Brain pericyte (primary cell): ENCODE data around the gene POLR3C.
A peak's percentile ranks its signal among the peaks of the same experiment; 100 is the strongest.

Experiments used
- DNase-seq: peaks from one replicate; pipeline ENCODE4 v3.0.0-alpha.2; 2012; ENCODE audit warnings: low read depth, low spot score

The POLR3C gene

GRCh38 chr1:145868232-145868631, 44.2 kb downstream of the POLR3C start:
- DNase-seq: no peak

DNA sequence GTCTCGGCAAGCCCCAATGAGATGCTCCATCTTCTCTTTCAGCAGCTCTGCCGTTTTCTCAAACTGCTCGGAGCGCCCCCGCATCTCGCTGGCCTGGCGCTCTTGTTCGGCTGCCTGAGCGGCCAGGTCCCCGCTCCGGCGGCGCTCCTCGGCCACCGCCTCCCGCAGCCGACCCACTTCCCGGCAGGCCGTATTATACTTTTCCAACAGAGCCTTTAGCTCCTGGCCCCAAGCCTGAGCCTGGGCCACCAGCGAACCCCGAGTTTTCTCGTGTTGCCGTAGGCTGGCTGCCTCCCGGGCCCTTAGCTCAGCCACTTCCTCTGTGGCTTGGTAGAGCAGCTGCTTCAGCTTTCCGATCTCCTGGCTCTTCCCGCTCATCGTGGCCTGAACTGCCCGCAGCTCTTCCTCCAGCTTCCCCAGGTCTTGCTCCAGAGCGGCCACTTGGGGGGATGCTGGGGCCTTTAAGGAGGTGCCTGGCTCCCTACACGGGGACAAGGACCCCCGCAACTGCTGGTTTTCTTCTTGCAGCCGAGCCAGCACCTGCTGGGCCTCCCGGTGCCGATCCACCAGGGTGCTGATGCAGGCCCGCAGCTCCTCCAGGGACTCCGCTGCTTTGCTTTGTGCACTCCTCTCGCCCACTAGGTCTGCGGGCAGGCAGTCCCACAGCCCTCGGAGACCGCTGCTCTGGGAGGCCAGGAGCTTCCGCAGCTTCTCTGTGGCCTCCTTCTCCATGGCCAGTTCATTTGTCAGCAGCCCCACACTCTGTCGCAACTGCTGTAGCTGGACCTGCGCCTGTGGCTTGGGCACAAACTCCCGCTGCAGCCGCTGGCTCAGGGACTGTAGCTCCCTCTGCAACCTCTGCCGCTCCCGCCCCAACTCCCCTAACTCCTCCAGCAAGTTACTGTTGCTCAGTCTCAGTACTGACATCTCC, 48.3 kb downstream of the POLR3C start:
- DNase-seq: no peak

- DNase-seq: no peak
Measured at GRCh38 chr1:145874646-145875045, 50.6 kb downstream of the POLR3C start.

DNA sequence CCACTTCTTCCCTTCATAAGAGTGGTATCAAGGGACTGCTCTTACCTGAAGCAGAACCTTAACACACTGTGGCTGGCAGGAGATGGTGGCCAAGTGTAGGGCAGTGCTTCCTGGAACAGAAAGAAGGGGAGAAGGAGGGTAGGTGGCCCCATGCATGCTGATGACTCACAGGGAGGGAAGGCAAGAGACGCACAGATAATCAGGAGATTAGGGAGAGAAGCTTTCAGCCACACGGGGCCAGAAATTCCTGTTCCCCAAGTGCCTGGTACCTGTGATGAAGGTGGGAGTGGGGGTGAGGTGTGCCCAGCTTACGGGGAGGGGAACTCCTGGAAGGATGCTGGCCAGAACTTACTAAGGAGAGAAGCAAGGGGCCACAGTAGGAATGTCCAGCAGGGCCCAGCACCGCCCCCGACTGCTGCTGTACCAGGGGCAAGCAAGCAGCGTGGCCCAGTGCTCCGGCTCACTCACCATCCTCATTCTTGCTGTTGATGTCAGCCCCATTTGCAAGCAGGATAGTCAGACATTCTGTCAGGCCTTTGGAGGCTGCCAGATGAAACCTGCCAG, 54.0 kb downstream of the POLR3C start:
- DNase-seq: no peak

- DNase-seq: no peak
Measured at GRCh38 chr1:145878724-145879123, 54.7 kb downstream of the POLR3C start.

GRCh38 chr1:145879775-145880174, 55.8 kb downstream of the POLR3C start:
- DNase-seq: no peak

DNA sequence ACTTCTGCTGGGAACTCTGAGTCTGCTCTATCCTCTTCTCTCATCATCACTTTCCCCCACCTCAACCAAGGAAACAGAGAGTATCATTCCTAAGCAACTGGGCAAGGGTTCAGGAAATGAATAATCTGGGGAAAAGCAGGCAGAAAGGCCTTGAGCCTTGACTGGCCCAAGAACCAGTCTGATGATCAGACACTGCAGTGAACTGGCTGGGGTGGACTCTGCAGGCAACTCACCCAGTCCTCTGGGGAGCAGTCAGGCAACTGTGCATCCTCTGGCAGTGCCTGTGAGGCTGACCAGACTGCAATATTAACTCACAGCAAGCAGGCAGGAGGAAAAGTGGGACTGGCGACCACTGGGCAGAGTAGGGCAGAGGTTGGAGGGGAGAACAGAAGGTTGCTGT, 60.7 kb downstream of the POLR3C start:
- no peak for DNase-seq

DNA sequence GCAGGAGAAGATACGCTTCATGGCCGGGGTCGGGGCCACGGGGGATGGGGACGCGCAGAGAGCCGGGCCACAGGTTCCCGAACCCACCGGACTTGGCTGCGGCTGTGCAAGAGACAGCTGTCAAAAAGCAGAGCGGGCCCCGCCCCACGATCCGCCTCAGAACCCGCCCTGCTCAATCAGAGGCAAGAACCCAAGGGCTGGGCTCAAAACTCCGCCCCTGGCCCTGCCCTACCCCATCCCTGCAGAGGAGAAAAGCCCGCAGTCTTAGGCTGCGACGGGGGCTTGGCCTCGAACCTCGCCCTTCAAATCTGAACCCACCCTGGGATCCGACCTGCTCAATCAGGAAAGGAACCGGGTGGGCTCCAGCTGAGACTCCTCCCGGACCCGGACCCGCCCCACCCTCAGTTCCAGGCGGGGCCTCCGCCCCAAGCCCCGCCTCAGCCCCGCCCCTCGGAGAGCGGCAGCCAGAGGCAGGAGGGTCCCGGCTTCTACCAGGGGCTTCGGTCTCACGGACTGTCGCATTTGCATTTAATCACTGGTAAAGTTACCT, 61.8 kb downstream of the POLR3C start, which contains the start of gene ANKRD35:
TSS of gene ANKRD35 (minus strand) at position 129 of the 550 bp plus-strand sequence. CDS start at position 21, 108 bp downstream.
- peak; percentile 54 for DNase-seq

- DNase-seq: no peak
Measured at GRCh38 chr1:145886390-145886789, 62.4 kb downstream of the POLR3C start.

DNA sequence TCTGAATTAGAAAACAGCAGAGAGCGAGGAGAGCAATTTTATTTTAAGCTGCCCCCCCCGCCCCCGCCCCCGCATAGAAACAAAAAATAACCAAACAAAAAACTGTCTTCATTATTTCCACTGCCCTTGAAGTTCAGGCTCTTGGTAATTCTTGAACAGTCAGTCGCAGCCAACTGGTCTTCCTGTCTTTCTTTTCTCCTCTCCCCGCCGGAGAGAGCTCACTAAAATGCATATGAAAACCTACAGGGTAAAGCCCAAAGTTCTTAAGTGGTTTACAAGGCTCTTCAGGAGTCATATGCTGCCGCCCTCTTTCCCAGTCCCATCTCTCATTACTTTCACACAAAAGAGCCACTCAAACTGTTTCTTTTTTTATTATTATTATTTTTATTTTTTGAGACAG, 62.8 kb downstream of the POLR3C start:
- DNase-seq: no peak

- no peak for DNase-seq
Measured at GRCh38 chr1:145887631-145888030, 63.6 kb downstream of the POLR3C start.

DNA sequence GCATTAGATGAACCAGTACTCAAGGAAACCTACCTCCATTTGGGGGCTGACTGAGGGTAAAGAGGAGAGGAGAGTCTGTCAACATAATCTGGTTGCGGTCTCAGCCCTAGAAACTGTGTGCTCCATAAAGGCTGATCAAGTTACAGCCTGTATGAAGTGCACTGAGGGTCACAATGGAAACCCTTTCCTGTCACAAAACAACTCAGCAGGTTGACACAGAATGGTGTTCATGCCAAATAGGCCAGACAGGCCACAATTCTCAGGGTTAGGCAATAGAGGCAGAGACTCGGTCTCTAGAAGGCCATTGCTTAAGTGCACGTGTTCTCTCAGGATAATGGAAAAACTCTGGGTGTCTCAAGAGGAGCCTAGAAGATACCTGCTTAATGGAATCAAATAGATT, 65.7 kb downstream of the POLR3C start:
- DNase-seq: no peak

DNA sequence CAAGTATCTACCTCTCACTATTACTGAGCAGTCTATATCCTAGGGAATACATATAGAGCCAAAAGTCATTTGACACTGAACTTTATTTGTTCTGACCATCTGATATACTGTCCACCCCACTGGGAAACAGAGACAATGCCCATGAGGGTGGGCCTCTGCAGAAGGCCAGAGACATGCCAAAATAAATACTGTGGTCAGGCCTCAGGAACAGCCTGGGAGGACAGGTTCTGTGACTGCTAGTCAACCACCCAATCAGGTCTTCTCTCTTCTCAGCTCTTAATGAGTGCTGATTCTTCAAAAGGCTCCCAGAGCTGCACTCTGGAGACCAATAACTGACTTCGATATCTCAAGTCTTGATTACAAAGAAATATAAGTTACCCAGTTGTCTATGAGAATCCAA, 67.1 kb downstream of the POLR3C start:
- DNase-seq: peak; percentile 66

- peak; percentile 98 for DNase-seq
Measured at GRCh38 chr1:145891587-145892485, 67.8 kb downstream of the POLR3C start.

DNA sequence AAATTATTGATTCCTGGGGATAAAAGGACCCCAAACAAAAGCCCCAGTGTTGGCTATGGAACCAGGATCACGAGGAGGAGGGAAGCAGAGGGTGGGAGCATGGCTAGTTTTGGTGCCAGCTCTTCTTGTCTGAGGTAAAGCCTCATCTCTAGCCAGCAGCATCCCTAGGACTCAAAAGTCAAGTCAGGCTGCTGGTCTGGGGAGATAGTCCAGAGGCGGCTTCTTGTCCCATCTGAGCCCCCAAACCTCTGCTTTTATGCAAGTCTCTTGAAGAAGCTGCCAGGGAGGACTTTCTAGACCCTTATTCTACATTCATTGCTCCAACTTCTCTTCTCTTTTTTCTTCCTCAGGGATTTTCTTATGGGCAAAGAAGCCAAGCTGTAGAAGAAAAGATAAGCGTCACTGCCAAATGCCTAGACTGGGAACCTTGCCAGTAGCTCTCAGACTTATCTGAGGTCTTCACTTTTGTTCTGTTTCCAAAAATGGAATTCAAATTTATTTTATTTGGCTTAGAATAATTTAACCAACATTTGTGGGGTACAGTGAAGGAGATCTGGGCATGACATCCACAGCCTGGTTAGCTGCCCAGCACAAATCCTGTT, 68.6 kb downstream of the POLR3C start:
- no peak for DNase-seq

- no peak for DNase-seq
Measured at GRCh38 chr1:145893306-145894055, 69.5 kb downstream of the POLR3C start.
